HG03139 (cell line): Measurements from ENCODE around the gene LARP4B.

Source experiments
- ATAC-seq: cut with Tn5 transposase; IDR thresholded peaks from one replicate; pipeline ENCODE4 v1.9.1; 2021; ENCODE audit not compliant: unreplicated experiment

LARP4B gene

GRCh38 chr10:870564-871166 is 60.8 kb downstream of the LARP4B start:
- no peak for ATAC-seq

DNA sequence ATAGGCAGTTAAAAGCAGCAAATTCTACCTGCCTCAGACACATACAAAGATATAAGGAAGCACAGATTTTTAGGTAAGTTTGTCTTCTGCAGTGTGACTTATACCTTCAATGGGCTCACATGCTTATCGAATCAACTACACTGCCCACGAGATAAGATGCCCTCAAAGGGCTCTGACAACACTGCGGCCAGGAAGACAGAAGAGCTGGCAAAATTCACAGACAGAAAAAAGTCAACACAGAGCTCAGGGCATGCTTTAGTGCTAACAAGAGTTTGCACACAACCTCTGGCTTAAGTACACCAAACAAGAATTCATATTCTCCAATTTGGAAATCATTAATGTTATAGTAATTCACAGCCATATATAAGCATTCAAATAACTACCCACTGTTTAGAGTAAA is 62.3 kb downstream of the LARP4B start:
- ATAC-seq = no peak

- ATAC-seq = no peak
Observed at GRCh38 chr10:867807-868206, 63.7 kb downstream of the LARP4B start.

GRCh38 chr10:866577-866941 is 64.9 kb downstream of the LARP4B start:
- no peak for ATAC-seq

DNA sequence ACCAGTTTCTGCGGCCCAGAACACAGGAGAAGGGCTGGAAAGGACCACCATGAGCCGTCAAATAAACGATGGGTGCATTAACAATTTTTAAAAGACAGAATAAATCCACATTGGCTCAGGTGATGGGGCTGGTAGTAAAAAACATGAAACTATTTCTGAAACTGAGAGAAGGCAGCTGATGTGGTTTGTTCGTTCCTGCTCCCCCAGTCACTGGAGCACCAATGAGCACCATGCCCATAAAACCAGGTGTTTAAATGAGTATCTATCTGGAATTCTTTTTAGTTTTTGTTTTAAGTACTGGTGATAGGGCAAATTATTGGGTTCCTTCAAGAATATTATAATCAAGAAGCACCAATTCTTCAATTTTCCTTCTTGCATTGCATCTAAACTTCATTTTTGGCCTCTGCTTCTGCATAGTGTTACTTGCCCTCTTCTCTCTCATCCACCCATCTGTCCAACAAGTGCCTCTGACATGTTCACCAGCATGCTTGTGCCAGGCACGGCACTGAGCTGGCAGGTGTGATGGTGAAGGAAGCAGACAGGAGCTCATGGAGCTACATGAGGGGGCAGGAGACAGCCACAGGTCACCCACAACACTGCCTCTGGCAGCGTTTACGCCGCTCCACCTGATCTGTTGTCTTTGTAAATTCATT is 65.5 kb downstream of the LARP4B start:
- ATAC-seq = no peak

DNA sequence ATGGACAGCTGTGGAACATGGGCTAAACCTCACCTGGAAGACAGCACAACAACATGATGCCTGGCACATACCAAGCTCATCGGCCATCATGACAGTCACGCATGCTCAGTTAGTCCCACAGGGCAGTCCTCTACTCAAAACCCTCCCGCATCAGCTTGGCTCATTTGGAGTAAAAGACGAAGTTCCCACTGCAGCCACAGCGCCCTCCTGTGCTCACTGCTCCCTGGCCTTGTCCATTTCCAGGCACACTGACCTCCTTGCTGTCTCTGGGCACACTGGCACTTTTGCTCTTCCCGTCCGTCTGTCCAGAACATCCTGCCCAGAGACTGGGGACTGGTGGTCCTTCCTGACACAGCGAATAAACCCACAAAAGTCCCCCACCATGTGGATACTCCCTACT is 66.2 kb downstream of the LARP4B start:
- ATAC-seq = no peak

DNA sequence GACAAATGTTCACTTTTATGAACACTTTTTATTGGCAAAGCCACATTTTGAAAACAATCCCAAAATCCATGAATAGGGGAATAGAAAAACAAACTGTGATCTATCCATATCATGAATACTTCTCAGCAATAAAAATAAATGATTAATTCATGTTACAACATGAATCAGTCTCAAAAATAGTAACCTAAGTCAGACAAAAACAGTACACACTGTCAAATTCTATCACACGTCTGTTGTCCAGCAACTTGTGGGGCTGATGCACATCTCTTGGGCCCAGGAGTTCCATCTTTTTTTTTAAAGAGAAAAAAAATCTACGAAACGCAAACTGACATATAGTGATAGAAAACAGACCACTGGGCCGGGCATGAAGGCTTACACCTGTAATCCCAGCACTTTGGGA is 71.0 kb downstream of the LARP4B start:
- no peak for ATAC-seq

DNA sequence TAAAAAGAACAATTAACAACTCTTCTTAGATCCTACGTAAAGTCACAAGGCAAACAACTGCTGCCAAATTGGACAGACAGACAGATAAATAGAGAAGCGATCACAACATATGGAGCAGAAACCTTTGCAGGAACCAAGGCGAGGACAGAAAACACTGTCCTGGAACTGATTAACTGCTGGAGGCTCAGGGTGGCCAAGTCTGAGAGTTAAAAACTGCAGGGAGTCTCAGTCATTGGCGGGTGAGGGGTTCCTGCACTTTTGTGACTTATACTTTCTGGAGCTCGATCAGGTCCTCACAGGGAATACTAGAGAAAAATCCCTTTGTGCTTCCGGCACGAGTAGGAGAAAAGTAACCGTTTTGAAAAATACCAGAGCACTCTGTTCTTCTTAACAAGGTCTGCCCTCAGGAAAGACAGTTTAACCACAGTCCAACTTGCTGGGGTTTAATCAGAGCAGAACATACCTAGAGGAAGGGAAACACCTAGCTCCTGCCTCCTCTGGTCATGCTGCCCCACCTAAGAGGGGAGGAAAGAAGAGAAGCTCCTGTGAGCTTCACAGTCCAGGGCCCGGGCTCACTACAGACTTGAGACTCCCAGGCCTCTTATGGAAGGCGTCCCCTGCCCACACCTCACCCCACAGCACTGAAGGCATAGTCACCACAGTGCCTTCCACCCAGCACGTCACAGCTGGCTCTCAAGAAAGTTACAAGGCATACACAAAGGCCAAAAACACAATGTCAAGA is 74.9 kb downstream of the LARP4B start:
- ATAC-seq = no peak

GRCh38 chr10:855671-856070 is 75.8 kb downstream of the LARP4B start:
- no peak for ATAC-seq

DNA sequence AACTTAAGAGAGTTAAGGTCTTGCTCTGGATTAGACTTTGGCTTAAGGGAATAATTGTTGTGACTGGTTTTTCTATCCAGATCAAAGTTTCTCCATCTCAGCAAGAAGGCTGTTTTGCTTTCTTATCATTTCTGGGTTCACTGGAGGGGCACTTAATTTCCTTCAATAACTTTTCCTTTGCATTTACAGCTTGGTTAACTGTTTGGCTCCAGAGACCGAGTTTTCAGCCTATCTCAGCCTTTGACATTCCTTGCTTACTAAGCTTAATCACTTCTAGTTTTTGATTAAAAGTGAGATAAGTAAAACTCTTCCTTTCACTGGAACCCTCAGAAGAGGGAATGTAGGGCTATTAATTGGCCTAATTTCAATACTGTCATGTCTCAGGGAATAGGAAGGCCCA is 76.4 kb downstream of the LARP4B start:
- no peak for ATAC-seq

DNA sequence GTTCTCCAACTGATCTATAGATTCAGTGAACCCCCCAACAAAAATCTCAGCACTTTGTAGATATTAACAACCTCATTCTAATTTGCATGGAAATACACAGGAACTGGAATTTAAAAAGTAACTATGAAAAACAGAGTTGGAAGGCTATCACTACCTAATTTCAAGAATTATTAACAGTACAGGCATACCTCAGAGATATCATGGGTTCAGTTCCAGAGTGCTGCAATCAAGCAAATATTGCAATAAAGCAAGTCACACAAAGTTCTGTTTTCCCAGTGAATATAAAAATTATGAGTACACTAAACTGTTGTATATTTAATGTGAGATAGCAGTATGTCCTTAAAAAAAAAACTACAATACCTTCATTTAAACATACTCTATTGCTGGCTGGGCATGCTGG is 78.5 kb downstream of the LARP4B start:
- no peak for ATAC-seq

- ATAC-seq = no peak
Observed at GRCh38 chr10:852386-852785, 79.1 kb downstream of the LARP4B start.

- ATAC-seq = peak; percentile 91
Observed at GRCh38 chr10:851901-852300, 79.6 kb downstream of the LARP4B start.

GRCh38 chr10:850093-850492 is 81.4 kb downstream of the LARP4B start:
- ATAC-seq = no peak

DNA sequence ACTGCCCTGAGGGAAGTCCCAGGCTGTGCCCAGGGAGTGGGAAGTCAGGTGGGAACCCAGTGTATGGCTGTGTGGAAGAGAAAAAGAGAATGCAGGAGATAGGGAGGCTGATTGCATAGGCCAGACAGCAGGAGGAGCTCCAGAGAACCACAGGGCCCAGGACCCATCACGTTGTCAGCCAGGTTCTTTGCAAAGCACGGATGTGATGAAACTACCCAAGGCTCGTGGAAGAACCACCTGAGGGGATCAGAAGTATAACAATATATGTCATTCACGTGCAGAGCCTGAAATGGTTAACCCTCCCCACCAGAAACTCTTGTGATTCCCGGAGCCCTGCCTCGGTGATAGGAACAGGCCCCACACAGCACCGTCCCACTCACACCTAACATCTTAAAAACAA is 83.6 kb downstream of the LARP4B start:
- ATAC-seq = no peak

- no peak for ATAC-seq
Observed at GRCh38 chr10:846126-846685, 85.3 kb downstream of the LARP4B start.

GRCh38 chr10:845526-845925 is 86.0 kb downstream of the LARP4B start:
- ATAC-seq = no peak

DNA sequence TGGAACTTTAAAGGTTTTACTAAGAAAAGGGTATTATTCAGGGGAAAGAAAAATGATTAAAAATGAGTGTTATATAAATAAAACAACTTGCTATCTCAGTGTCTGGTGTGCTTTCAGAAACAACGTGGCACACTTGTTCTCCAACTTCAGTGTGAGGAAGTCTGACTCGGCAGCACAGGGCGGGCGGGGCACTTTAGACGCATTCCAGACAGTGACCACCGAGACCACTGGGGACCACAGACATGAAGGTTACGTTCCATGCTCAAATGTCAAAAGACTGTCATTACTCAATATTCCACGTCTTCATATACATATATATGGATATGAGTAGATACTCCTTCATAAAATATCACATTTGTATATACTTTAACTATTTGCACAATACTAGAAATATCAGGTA is 87.0 kb downstream of the LARP4B start:
- no peak for ATAC-seq

DNA sequence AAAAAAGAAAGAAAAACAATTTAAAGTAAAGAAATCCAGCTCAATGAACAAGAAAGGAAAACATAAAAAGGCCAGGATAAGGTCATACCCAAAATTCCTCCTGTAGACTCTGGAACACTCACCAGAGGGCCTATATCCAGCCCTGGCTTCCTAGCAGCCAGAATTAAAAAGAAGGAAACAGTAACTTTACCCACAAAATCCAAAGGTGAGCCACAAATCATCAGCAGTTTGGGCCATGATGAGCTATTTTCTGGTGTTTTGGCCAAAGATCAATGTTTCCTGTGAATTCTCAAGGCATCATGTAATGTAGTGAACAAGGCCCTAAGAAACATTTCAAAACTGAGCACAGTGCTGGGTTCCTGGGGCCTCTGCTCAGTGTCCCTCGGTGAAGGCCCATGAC is 87.8 kb downstream of the LARP4B start:
- ATAC-seq = no peak

DNA sequence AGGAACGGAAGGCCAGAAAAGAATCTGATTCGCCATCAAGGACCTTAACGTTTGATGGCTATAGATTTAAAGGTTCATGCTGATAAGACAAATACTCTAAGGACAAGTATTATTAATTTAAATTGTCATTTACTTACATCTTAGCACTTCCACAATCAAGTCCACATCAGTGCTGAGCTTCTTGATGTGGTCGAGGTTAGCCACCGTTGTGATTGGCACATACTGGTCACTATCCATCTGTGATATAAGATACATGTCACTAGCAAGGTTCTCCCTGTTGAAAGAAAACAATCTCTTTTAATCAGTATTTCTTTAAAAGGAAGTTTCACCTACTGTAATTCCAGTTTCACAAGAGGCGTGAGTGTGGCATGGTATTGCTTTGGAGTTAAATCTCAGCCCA is 88.7 kb downstream of the LARP4B start:
- ATAC-seq = no peak

DNA sequence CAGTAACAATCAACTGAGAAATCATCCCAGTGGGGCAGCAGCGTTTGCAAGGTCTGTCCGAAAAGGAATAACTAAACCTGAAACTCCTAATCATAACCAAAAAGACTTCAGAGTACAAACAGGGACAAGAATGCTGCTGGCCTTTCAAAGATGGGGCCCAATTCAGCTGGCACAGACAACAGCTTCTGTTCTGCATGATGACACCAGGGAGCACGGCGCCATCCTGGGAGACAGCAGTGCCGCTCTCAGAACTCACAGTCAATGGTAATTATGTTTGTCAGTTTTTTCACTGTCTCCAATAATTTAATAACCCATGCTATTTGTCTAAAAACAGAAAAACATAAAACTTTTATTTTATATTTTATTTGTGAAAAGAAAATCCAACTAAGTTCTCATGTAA is 90.0 kb downstream of the LARP4B start:
- no peak for ATAC-seq

DNA sequence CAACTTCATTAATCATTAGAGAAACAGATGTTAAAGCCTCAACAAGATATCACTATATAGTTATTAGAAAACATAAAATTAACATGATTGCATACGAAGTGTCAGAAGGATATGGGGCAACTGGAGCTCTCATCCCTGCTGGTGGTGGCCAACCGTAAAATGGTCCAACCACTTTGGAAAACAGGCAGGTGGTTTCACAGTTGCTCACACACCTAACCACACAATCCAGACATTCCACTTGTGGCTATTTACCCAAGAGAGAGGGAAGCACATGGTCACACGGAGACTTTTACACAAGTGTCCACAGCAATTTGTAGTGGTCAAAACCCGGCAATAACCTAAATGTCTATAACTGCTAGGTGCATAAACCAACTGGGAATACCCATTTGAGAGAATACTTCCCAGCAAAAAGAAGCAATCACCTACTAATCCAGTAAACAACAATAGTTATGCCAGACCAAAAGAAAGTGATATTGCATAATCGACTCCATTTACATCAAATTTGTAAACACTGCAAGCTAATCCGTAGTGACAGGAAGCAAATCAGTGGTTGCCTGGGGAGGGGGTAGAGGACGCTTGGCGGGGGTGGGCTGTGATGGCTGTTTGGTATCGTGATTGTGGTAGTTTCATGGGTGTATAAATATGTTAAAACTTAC is 91.8 kb downstream of the LARP4B start:
- ATAC-seq = no peak
